Heart right ventricle (tissue), 12 donors: ENCODE data around the gene PPIG. TPM values are rescaled to one million over a fixed set of nuclear protein-coding genes. Genes with fewer than 3 reads are reported as not detected.

Experiments
- polyA plus RNA-seq, 2 donors: library from polyadenylated mRNA; stranded (reverse); fragments of 200-250 nt; gene quantifications; one replicate each; pipeline ENCODE4 v1.2.3, GENCODE V29; 2013
- total RNA-seq, 10 donors: library from RNA; stranded (reverse); fragmentation: NEBNext Ultra II Directional in 3 of 10; extraction: Animal tissue kit (Norgen Biotek cat#: 25700) in 3 of 10; gene quantifications; one replicate each; pipeline versions ENCODE4 v1.2.1 to v1.2.4, GENCODE V29; 2021 to 2023
- donor health status: ischemic (EF 13 %, LVEDD 7.1; RV severe dilation, severe dysfunction).
- donor health status: healthy with polysubstance abuse.
- donor health status: DM: no; HTN: yes; CAD: no.
- donor health status: DM: no; HTN: no; CAD: no.
- donor health status: ischemic (EF 25% LVEDD 6.9; RV normal size, moderate dysfunction).
- donor health status: ischemic (EF 25% LVEDD 5.7; RV mildly dilated, moderate dysfunction).
- donor health status: healthy.
- donor health status: nonischemic (EF 11% LVEDD 7.7; RV severe dilation, severe dysfunction).
- donor health status: DM: yes; HTN: yes; CAD: no.
- donor health status: PGD.
- donor health status: ischemic (EF 29% LVEDD 5.4; RV normal size, mild dysfunction).
- donor health status: nonischemic (EF 23%, LVEDD 6.1; RV moderate dilation, normal function).

PPIG gene
- total and polyA plus RNA-seq, 12 donors, result 15.6 to 94.5 (median 40.9) TPM

Other genes starting within 250 kb of the PPIG start
- 1 to 10 TPM in 1 of 10 donors, under 1 TPM in 2, not detected in 7; 0.15 to 1.3 (median 0.39) TPM for gene LRP2, start 221.8 kb upstream of the PPIG start, total RNA-seq
- gene LRP2, start 221.8 kb upstream of the PPIG start, polyA plus RNA-seq, result under 1 TPM in 1 of 2 donors, not detected in 1; 0.06 TPM
- gene BBS5, start 104.9 kb upstream of the PPIG start, total RNA-seq, result 10 to 100 TPM in 1 of 10 donors, 1 to 10 TPM in 9; 6.3 to 10.3 (median 9.0) TPM
- gene BBS5, start 104.9 kb upstream of the PPIG start, polyA plus RNA-seq, result 1 to 10 TPM; 4.7 to 5.9 TPM
- gene KLHL41, start 74.6 kb upstream of the PPIG start, total RNA-seq, result 100 to 1,000 TPM; 105 to 185 (median 132) TPM
- gene KLHL41, start 74.6 kb upstream of the PPIG start, polyA plus RNA-seq, result 10 to 100 TPM; 32.5 to 37.7 TPM
- gene FASTKD1, start 10.5 kb upstream of the PPIG start, total RNA-seq, result 100 to 1,000 TPM in 1 of 10 donors, 10 to 100 TPM in 9; 42.4 to 101 (median 88.5) TPM
- 100 to 1,000 TPM in 1 of 2 donors, 10 to 100 TPM in 1; 56.7 to 243 TPM for gene FASTKD1, start 10.5 kb upstream of the PPIG start, polyA plus RNA-seq
- not detected for gene CFAP210, start 110.1 kb downstream of the PPIG start, total RNA-seq
- gene CFAP210, start 110.1 kb downstream of the PPIG start, polyA plus RNA-seq, result under 1 TPM; 0.14 to 0.29 TPM
- 1 to 10 TPM; 1.4 to 4.1 (median 2.2) TPM for gene PHOSPHO2, start 110.1 kb downstream of the PPIG start, total RNA-seq
- gene PHOSPHO2, start 110.1 kb downstream of the PPIG start, polyA plus RNA-seq, result 1 to 10 TPM; 1.1 to 1.4 TPM
- gene KLHL23, start 149.5 kb downstream of the PPIG start, total RNA-seq, result 10 to 100 TPM in 4 of 10 donors, 1 to 10 TPM in 6; 6.8 to 18.6 (median 9.8) TPM
- gene KLHL23, start 149.5 kb downstream of the PPIG start, polyA plus RNA-seq, result 10 to 100 TPM in 1 of 2 donors, 1 to 10 TPM in 1; 7.5 to 14.0 TPM
- 10 to 100 TPM; 45.7 to 66.3 (median 55.3) TPM for gene SSB, start 214.5 kb downstream of the PPIG start, total RNA-seq
- 10 to 100 TPM; 44.3 to 69.6 TPM for gene SSB, start 214.5 kb downstream of the PPIG start, polyA plus RNA-seq
- gene METTL5, start 240.6 kb downstream of the PPIG start, total RNA-seq, result 10 to 100 TPM; 55.7 to 85.5 (median 68.0) TPM
- gene METTL5, start 240.6 kb downstream of the PPIG start, polyA plus RNA-seq, result 10 to 100 TPM; 69.4 to 87.3 TPM
- 100 to 1,000 TPM; 108 to 146 (median 118) TPM for gene UBR3, start 243.1 kb downstream of the PPIG start, total RNA-seq
- 10 to 100 TPM; 21.0 to 77.6 TPM for gene UBR3, start 243.1 kb downstream of the PPIG start, polyA plus RNA-seq